H1 (cell line): ENCODE data around the gene SND1. TPM values are rescaled to one million over a fixed set of nuclear protein-coding genes. Genes with fewer than 3 reads are reported as not detected.

Source experiments
- CTCF ChIA-PET: fragments of 300-600 bp; sonication (Branson Sonifier 250); formaldehyde crosslinking; loops from one replicate; lab custom pipeline; 2021; ENCODE audit not compliant: partially characterized antibody; lab: Charles Lee
- POLR2A ChIA-PET: fragments of 300-600 bp; sonication (Branson Sonifier 250); formaldehyde crosslinking; loops from one replicate; lab custom pipeline; 2021; ENCODE audit warnings: inconsistent platforms; ENCODE audit not compliant: partially characterized antibody; lab: Charles Lee
- DNase-seq, 2 experiments: peaks; one replicate each; pipeline versions ENCODE4 v3.0.0 to v3.0.0-alpha.2; 2010 to 2022; ENCODE audit warnings: low spot score in 2 of 2, low read depth in 1 of 2, mixed read lengths in 1 of 2
- FAIRE-seq: peaks from 2 replicates; lab custom pipeline; 2011; peaks lifted over from hg19 to GRCh38; lab: Jason Lieb, UNC
- H2AFZ ChIP-seq: 2 replicates; pipeline ENCODE4 v1.8.1; 2012; ENCODE audit warnings: low read length, inconsistent platforms
- H2AK5ac ChIP-seq: 2 replicates; pipeline ENCODE4 v1.6.1; 2013; ENCODE audit warnings: low read depth, low read length
- H2BK120ac ChIP-seq: replicated peaks from 2 replicates; pipeline ENCODE3; 2013; ENCODE audit warnings: low read depth, low read length, inconsistent platforms
- H2BK12ac ChIP-seq: 2 replicates; pipeline ENCODE4 v1.6.1; 2013; ENCODE audit warnings: low read depth, low read length
- H2BK15ac ChIP-seq: 2 replicates; pipeline ENCODE4 v1.6.1; 2013; ENCODE audit warnings: low read length
- H2BK20ac ChIP-seq: 2 replicates; pipeline ENCODE4 v1.6.1; 2013; ENCODE audit warnings: low read length
- H2BK5ac ChIP-seq: 2 replicates; pipeline ENCODE4 v1.6.1; 2013; ENCODE audit warnings: low read depth, low read length
- H3K14ac ChIP-seq: 2 replicates; pipeline ENCODE4 v1.6.1; 2013; ENCODE audit warnings: inconsistent platforms; ENCODE audit not compliant: insufficient read length
- H3K18ac ChIP-seq: 2 replicates; pipeline ENCODE4 v1.6.1; 2013; ENCODE audit warnings: low read length; ENCODE audit errors: extremely low read depth
- H3K23ac ChIP-seq: 2 replicates; pipeline ENCODE4 v1.6.1; 2013; ENCODE audit warnings: inconsistent platforms; ENCODE audit not compliant: insufficient read length
- H3K23me2 ChIP-seq: 2 replicates; pipeline ENCODE4 v1.6.1; 2013; ENCODE audit warnings: low read depth, low read length
- H3K27ac ChIP-seq: 2 replicates; pipeline ENCODE4 v1.6.1; 2011; ENCODE audit warnings: low read depth, low read length, inconsistent platforms
- H3K27me3 ChIP-seq, 4 experiments: replicated peaks in 1 of 4; 1 replicate in 1 of 4; 2 replicates in 3 of 4; pipeline versions ENCODE4 v1.6.1 to v1.8.1; 2011 to 2013; ENCODE audit warnings: low read length in 3 of 4, mild to moderate bottlenecking in 3 of 4, inconsistent platforms in 2 of 4, mixed read lengths in 2 of 4, moderate library complexity in 1 of 4; ENCODE audit not compliant: control insufficient read depth in 3 of 4, insufficient read depth in 3 of 4; ENCODE audit errors: extremely low read depth in 1 of 4
- H3K36me3 ChIP-seq, 4 experiments: 2 replicates each; pipeline versions ENCODE4 v1.6.1 to v1.8.1; 2011 to 2013; ENCODE audit warnings: mild to moderate bottlenecking in 4 of 4, low read length in 3 of 4, moderate library complexity in 2 of 4, control low read depth in 1 of 4, inconsistent platforms in 1 of 4; ENCODE audit not compliant: insufficient read depth in 4 of 4, control insufficient read depth in 2 of 4
- H3K4ac ChIP-seq: replicated peaks from 2 replicates; pipeline ENCODE3; 2013; ENCODE audit warnings: low read length, low read depth, mixed read lengths, inconsistent platforms; ENCODE audit not compliant: insufficient read length
- H3K4me1 ChIP-seq, 4 experiments: replicated peaks in 1 of 4; 1 replicate in 1 of 4; 2 replicates in 3 of 4; pipeline versions ENCODE4 v1.6.1 to v1.8.1; 2011 to 2013; ENCODE audit warnings: low read length in 3 of 4, inconsistent platforms in 2 of 4, mixed read lengths in 1 of 4; ENCODE audit not compliant: insufficient read depth in 4 of 4, control insufficient read depth in 3 of 4
- H3K4me2 ChIP-seq, 2 experiments: 2 replicates each; pipeline versions ENCODE4 v1.6.1 to v1.8.1; 2011 to 2013; ENCODE audit warnings: low read depth in 2 of 2, low read length in 2 of 2, control low read depth in 1 of 2, inconsistent platforms in 1 of 2, mild to moderate bottlenecking in 1 of 2; ENCODE audit not compliant: insufficient read depth in 1 of 2
- H3K4me3 ChIP-seq, 4 experiments: fragments of 200-600, 300-600 bp in 1 of 4; sonication (generic), shearing (Covaris generic), sonication (Bioruptor Twin) in 1 of 4; 2 replicates each; pipeline versions ENCODE4 v1.5.1 to v1.8.1; 2011 to 2016; ENCODE audit warnings: low read length in 4 of 4, low read depth in 3 of 4, control low read depth in 2 of 4, inconsistent platforms in 2 of 4, mild to moderate bottlenecking in 2 of 4, mixed read lengths in 1 of 4, moderate library complexity in 1 of 4; ENCODE audit not compliant: insufficient read depth in 2 of 4; ENCODE audit errors: extremely low read depth in 1 of 4
- H3K56ac ChIP-seq: replicated peaks from 2 replicates; pipeline ENCODE3; 2013; ENCODE audit warnings: low read depth, mild to moderate bottlenecking, mixed read lengths, low read length, inconsistent platforms; ENCODE audit not compliant: insufficient read length
- H3K79me1 ChIP-seq: 2 replicates; pipeline ENCODE4 v1.6.1; 2013; ENCODE audit warnings: low read depth, low read length, control low read depth
- H3K79me2 ChIP-seq, 2 experiments: 2 replicates each; pipeline versions ENCODE4 v1.6.1 to v1.8.1; 2012 to 2013; ENCODE audit warnings: low read length in 2 of 2, mild to moderate bottlenecking in 2 of 2, inconsistent platforms in 1 of 2; ENCODE audit not compliant: insufficient read depth in 2 of 2, control insufficient read depth in 1 of 2
- H3K9ac ChIP-seq, 4 experiments: replicated peaks in 1 of 4; 1 replicate in 1 of 4; 2 replicates in 3 of 4; pipeline versions ENCODE4 v1.6.1 to v1.8.1; 2011 to 2013; ENCODE audit warnings: low read depth in 3 of 4, low read length in 3 of 4, control low read depth in 2 of 4, mild to moderate bottlenecking in 2 of 4, moderate library complexity in 2 of 4, inconsistent platforms in 1 of 4; ENCODE audit errors: extremely low read depth in 1 of 4
- H3K9me3 ChIP-seq, 2 experiments: 2 replicates each; pipeline versions ENCODE4 v1.6.1 to v1.8.1; 2012 to 2013; ENCODE audit warnings: mild to moderate bottlenecking in 2 of 2, moderate library complexity in 2 of 2, control low read depth in 1 of 2, inconsistent platforms in 1 of 2, low read depth in 1 of 2, low read length in 1 of 2, mixed read lengths in 1 of 2; ENCODE audit not compliant: insufficient read depth in 2 of 2
- H4K20me1 ChIP-seq, 2 experiments: replicated peaks in 1 of 2; 2 replicates each; pipeline versions ENCODE3 to v1.8.1; 2011 to 2013; ENCODE audit warnings: inconsistent platforms in 2 of 2, low read length in 2 of 2, mild to moderate bottlenecking in 1 of 2; ENCODE audit not compliant: insufficient read depth in 2 of 2, control insufficient read depth in 1 of 2
- H4K5ac ChIP-seq: 2 replicates; pipeline ENCODE4 v1.6.1; 2013; ENCODE audit warnings: low read length, low read depth, mixed read lengths, inconsistent platforms; ENCODE audit not compliant: insufficient read length
- H4K8ac ChIP-seq: 2 replicates; pipeline ENCODE4 v1.8.0; 2013; ENCODE audit warnings: mild to moderate bottlenecking, moderate library complexity, low read length, inconsistent platforms; ENCODE audit not compliant: insufficient read depth; ENCODE audit errors: extremely low read depth
- H4K91ac ChIP-seq: replicated peaks from 2 replicates; pipeline ENCODE3; 2013; ENCODE audit warnings: low read length, mixed read lengths, inconsistent platforms; ENCODE audit not compliant: insufficient read length
- CBX5 ChIP-seq: fragments of 300-800, 300-1000 bp; sonication (generic); IDR thresholded peaks from 2 replicates; pipeline ENCODE4 v1.7.1; 2016; ENCODE audit warnings: antibody characterized with exemption, low read length, low read depth
- CTBP2 ChIP-seq: IDR thresholded peaks from 2 replicates; pipeline ENCODE4 v1.7.0; 2011; ENCODE audit warnings: borderline replicate concordance, mild to moderate bottlenecking, moderate library complexity, mixed read lengths, low read length; ENCODE audit not compliant: insufficient read depth, insufficient read length
- E2F6 ChIP-seq: IDR thresholded peaks from 2 replicates; pipeline ENCODE4 v1.6.1; 2012; ENCODE audit warnings: inconsistent platforms
- HDAC6 ChIP-seq: IDR thresholded peaks from one replicate; pipeline ENCODE4 v1.7.1; 2012; ENCODE audit warnings: low read depth, mild to moderate bottlenecking, inconsistent platforms, low read length, moderate library complexity
- POLR2A ChIP-seq, 2 experiments: IDR thresholded peaks; 1 replicate in 1 of 2; 2 replicates in 1 of 2; pipeline ENCODE4 v1.6.1; 2011; ENCODE audit warnings: low read depth in 2 of 2, low read length in 2 of 2, mild to moderate bottlenecking in 2 of 2; ENCODE audit errors: control extremely low read depth in 1 of 2
- RXRA ChIP-seq: IDR thresholded peaks from 2 replicates; pipeline ENCODE4 v1.6.1; 2011; ENCODE audit warnings: low read depth, mild to moderate bottlenecking, low read length, moderate library complexity; ENCODE audit not compliant: insufficient read depth
- SP1 ChIP-seq: IDR thresholded peaks from 2 replicates; pipeline ENCODE4 v1.6.1; 2011; ENCODE audit warnings: low read depth, low read length
- SP4 ChIP-seq: IDR thresholded peaks from 2 replicates; pipeline ENCODE4 v1.6.1; 2012; ENCODE audit warnings: low read length, inconsistent platforms
- WGBS, 2 experiments: shearing (Covaris generic) in 1 of 2; methylation state at CpG; one replicate each; pipeline versions ENCODE4 v1.1.6 to v1.1.7; 2013 to 2015; ENCODE audit warnings: low lambda C conversion rate in 2 of 2, mixed read lengths in 2 of 2, inconsistent platforms in 1 of 2, low coverage in 1 of 2, missing lambda C conversion rate in 1 of 2; ENCODE audit not compliant: insufficient replicate concordance in 2 of 2, insufficient coverage in 1 of 2, insufficient read length in 1 of 2; ENCODE audit errors: extremely low coverage in 1 of 2, missing lambda C conversion rate in 1 of 2; 5-methylcytosine and 5-hydroxymethylcytosine counted together
- polyA plus RNA-seq, 7 experiments: library from polyadenylated mRNA; depleted of rRNA in 3 of 7; stranded (reverse) in 5 of 7; unstranded in 2 of 7; fragments of >200 nt in 5 of 7; fragments of 200-250 nt in 2 of 7; gene quantifications; 1 replicate in 5 of 7; 2 replicates in 1 of 7; 4 replicates in 1 of 7; pipeline versions ENCODE4 v1.2.1 to v1.2.3, GENCODE V29; 2011 to 2013; ENCODE audit warnings: missing spikeins in 2 of 7, mixed read lengths in 2 of 7
- total RNA-seq: library from RNA; stranded (reverse); fragmentation: NEBNext Ultra II Directional; extraction: Animal tissue kit (Norgen Biotek cat#: 25700); gene quantifications from 2 replicates; pipeline ENCODE4 v1.2.1, GENCODE V29; 2021
- TF ChIP-seq, protein P1 (sequence below): IDR thresholded peaks from 2 replicates; pipeline ENCODE4 v1.6.1; 2011; ENCODE audit warnings: low read depth, mild to moderate bottlenecking, low read length; ENCODE audit not compliant: insufficient read depth

Gene SND1
- total and polyA plus RNA-seq, 2 of the 8 experiments (the other 6 are each of a cell fraction or from before 2014, with no cell fraction given) = 122 to 290 TPM

GRCh38 chr7:128000048-128000447 is 348.1 kb downstream of the SND1 start:
- H3K23ac ChIP-seq = no peak overlapping the region
- no peaks in the 10 kb centered on the region for H3K27me3 ChIP-seq
- no peak overlapping the region for H3K4ac ChIP-seq
- no peak overlapping the region for H4K91ac ChIP-seq
- no peak overlapping the region for H2BK5ac ChIP-seq
- H3K9me3 ChIP-seq = no peaks in the 10 kb centered on the region
- no peak overlapping the region for H2BK20ac ChIP-seq
- H3K23me2 ChIP-seq = no peaks in the 10 kb centered on the region
- H3K36me3 ChIP-seq = no peaks in the 10 kb centered on the region
- CTCF ChIA-PET = interaction anchor here (0.6 to 2.3 kb wide), 8 partner anchors 9 to 292 kb away, joined by 3 to 13 read pairs (median 4); no protein-coding TSS in a partner anchor
- no peak overlapping the region for H3K27ac ChIP-seq
- WGBS, 2 experiments = 100% methylated on average over 1 of the region's 1 CpG; no CpG with 5 or more reads in 1 of the 2 experiments
- no peak overlapping the region for H2AFZ ChIP-seq
- H3K79me2 ChIP-seq = no peaks in the 10 kb centered on the region
- H3K56ac ChIP-seq = no peak overlapping the region
- FAIRE-seq (no peak), DNase-seq (no peak)
- H3K79me1 ChIP-seq = peaks cover 4% of the 10 kb centered on the region; the same call in 1 of the 2 replicates
- peaks cover 2 to 15% (median 8%) of the 10 kb centered on the region in 4 experiments; a peak in 5 of 7 replicates for H3K4me1 ChIP-seq
- peaks cover 0 to 4% of the 10 kb centered on the region in 2 experiments for H4K20me1 ChIP-seq
- no peak overlapping the region for H2BK15ac ChIP-seq
- H4K8ac ChIP-seq = no peak overlapping the region
- H2BK120ac ChIP-seq = no peak overlapping the region
- TF ChIP-seq, protein P1, sequence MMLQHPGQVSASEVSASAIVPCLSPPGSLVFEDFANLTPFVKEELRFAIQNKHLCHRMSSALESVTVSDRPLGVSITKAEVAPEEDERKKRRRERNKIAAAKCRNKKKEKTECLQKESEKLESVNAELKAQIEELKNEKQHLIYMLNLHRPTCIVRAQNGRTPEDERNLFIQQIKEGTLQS = no peak
- no peak for TF ChIP-seq CBX5
- no peak for TF ChIP-seq E2F6
- no peak for TF ChIP-seq SP4
- no peak for TF ChIP-seq POLR2A (IDR thresholded peaks at IDR 0.05; ENCODE audit: control extremely low read depth in 1 of 2, low read depth in 2 of 2, low read length in 2 of 2)
- TF ChIP-seq SP1 = no peak
- no peak for TF ChIP-seq HDAC6
- TF ChIP-seq RXRA = no peak
- no peak for TF ChIP-seq CTBP2
- H3K4me3 ChIP-seq = no peak overlapping the region
- no peak overlapping the region for H2BK12ac ChIP-seq
- no peak overlapping the region for H3K14ac ChIP-seq
- no peak overlapping the region for H2AK5ac ChIP-seq
- H3K18ac ChIP-seq = no peak overlapping the region
- H3K4me2 ChIP-seq = no peak overlapping the region
- H4K5ac ChIP-seq = no peak overlapping the region
- H3K9ac ChIP-seq = no peak overlapping the region
- POLR2A ChIA-PET = interaction anchor here (0.8 to 0.9 kb wide), 2 partner anchors 15 to 338 kb away, joined by 3 read pairs; no protein-coding TSS in a partner anchor
